ENCODE results near the gene PCDHB5.

- no peak for TF ChIP-seq POLR2A (IDR thresholded peaks at IDR 0.05; ENCODE audit: extremely low read depth, insufficient read length)
- TF ChIP-seq CTCF (IDR thresholded peaks at IDR 0.05; ENCODE audit: low read depth, low read length) = no peak
Measured at GRCh38 chr5:141121985-141122384, 13.0 kb upstream of the PCDHB5 start.
